Activated CD4-positive, alpha-beta T cell treated with anti-CD3 and anti-CD28 coated beads, Interleukin-2, amount 50 U/mL, for 16 hours (primary cell): ENCODE measurements around the gene LDLRAD1.
"Not testable (repeated sequence)": the region's sequence is repeated elsewhere in the genome, so short reads cannot be mapped to it uniquely, and the experiment has no call there.

Experiments
- DNase-seq: peaks from one replicate; pipeline ENCODE4 v3.0.0-alpha.2; 2020

The LDLRAD1 gene

GRCh38 chr1:53992085-53992874 is 25.7 kb downstream of the LDLRAD1 start:
- no peak for DNase-seq

GRCh38 chr1:53987880-53988279 is 30.1 kb downstream of the LDLRAD1 start:
- peak; percentile 59 for DNase-seq

GRCh38 chr1:53986458-53986857 is 31.5 kb downstream of the LDLRAD1 start:
- no peak for DNase-seq

GRCh38 chr1:53984726-53985125 is 33.3 kb downstream of the LDLRAD1 start:
- no peak for DNase-seq

- DNase-seq = no peak
These were observed 35.3 kb downstream of the LDLRAD1 start for GRCh38 chr1:53982763-53983104.

GRCh38 chr1:53982034-53982762 is 35.8 kb downstream of the LDLRAD1 start:
- no peak for DNase-seq

- DNase-seq = no peak
These were observed 36.8 kb downstream of the LDLRAD1 start for GRCh38 chr1:53981220-53981619.

- DNase-seq = no peak
These were observed 38.1 kb downstream of the LDLRAD1 start for GRCh38 chr1:53979712-53980450.

- no peak for DNase-seq
These were observed 42.1 kb downstream of the LDLRAD1 start for GRCh38 chr1:53975861-53976260.

- DNase-seq = no peak
These were observed 46.3 kb downstream of the LDLRAD1 start for GRCh38 chr1:53971718-53972117.

- DNase-seq = not testable (repeated sequence)
These were observed 48.7 kb downstream of the LDLRAD1 start for GRCh38 chr1:53969323-53969722.

GRCh38 chr1:53968125-53968513 is 49.9 kb downstream of the LDLRAD1 start:
- no peak for DNase-seq

- no peak for DNase-seq
These were observed 50.4 kb downstream of the LDLRAD1 start for GRCh38 chr1:53967409-53968124.

GRCh38 chr1:53966794-53967193 is 51.2 kb downstream of the LDLRAD1 start:
- no peak for DNase-seq

- no peak for DNase-seq
These were observed 53.9 kb downstream of the LDLRAD1 start for GRCh38 chr1:53964109-53964508.

- DNase-seq = no peak
These were observed 54.5 kb downstream of the LDLRAD1 start for GRCh38 chr1:53963460-53963859.

GRCh38 chr1:53962395-53962794 is 55.6 kb downstream of the LDLRAD1 start:
- DNase-seq = no peak

GRCh38 chr1:53959664-53960250 is 58.2 kb downstream of the LDLRAD1 start:
- peak; percentile 46 for DNase-seq
